Subcutaneous adipose tissue (tissue), 4 donors: ENCODE measurements around the gene RIC8B. TPM values are rescaled to one million over a fixed set of nuclear protein-coding genes. Genes with fewer than 3 reads are reported as not detected.

ENCODE experiments used
- total RNA-seq, 4 donors: library from RNA; depleted of rRNA; stranded (reverse); fragments of >200 nt; gene quantifications; one replicate each; pipeline ENCODE4 v1.1.0, GENCODE V29; 2016
- TF ChIP-seq, protein P1 (sequence below): fragments of 450-650 bp; IDR thresholded peaks from one replicate; pipeline ENCODE4 v1.5.1; 2016; ENCODE audit warnings: low read depth, mild to moderate bottlenecking, control low read depth, antibody characterized with exemption, moderate library complexity

RIC8B gene
- total RNA-seq, 4 donors from 2014 or later, result 16.4 to 21.4 (median 17.1) TPM

DNA sequence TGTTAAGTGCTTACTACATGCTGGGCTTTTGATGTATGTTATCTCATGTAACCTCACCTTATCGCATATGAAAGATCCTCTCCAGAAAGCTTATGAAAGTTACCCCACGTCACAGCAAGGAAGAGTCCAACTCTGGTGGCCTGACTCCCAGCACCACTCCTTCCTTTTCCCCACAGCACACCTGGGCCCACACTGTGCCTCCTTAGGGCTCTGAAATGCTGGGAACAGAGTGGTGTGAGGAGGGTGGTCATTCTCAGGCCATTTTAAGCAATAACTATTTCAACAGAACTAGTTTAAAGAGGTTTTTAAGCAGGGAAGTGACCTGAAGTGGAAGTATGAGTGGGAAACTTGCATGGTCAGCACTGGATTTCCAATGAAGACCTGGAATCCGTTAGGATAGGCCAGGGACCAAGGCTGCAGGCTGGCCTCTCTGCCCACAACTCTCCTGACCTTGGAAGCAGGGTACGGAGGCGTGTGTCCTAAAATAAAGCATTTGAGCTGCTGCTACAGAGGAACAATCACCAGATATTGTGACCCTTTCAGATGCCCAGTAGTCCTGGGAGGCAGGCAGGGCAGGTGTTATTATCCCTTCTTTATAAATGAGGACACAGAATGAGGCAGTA is 114.0 kb downstream of the RIC8B start:
- TF ChIP-seq, protein P1, sequence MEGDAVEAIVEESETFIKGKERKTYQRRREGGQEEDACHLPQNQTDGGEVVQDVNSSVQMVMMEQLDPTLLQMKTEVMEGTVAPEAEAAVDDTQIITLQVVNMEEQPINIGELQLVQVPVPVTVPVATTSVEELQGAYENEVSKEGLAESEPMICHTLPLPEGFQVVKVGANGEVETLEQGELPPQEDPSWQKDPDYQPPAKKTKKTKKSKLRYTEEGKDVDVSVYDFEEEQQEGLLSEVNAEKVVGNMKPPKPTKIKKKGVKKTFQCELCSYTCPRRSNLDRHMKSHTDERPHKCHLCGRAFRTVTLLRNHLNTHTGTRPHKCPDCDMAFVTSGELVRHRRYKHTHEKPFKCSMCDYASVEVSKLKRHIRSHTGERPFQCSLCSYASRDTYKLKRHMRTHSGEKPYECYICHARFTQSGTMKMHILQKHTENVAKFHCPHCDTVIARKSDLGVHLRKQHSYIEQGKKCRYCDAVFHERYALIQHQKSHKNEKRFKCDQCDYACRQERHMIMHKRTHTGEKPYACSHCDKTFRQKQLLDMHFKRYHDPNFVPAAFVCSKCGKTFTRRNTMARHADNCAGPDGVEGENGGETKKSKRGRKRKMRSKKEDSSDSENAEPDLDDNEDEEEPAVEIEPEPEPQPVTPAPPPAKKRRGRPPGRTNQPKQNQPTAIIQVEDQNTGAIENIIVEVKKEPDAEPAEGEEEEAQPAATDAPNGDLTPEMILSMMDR, result no peak

DNA sequence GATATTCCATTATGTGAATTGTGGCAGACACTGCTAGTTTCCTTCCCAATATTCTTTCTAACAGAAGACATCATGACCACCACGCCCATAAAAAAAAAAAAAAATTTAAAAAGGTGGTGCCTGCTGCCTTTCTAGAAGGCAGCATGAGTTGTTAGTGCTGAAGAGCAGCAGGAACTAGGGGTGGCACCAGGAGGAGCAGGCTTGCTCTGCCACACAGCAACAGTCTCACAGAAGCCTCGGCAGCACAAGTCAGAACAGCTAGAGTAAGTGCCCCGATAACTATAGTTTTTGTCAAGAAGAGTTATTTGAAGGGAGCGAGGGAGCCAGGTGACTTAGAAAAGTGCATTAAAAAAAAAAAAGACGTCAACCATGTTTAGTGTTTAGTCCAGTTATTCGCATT is 114.8 kb downstream of the RIC8B start:
- TF ChIP-seq, protein P1, result no peak

DNA sequence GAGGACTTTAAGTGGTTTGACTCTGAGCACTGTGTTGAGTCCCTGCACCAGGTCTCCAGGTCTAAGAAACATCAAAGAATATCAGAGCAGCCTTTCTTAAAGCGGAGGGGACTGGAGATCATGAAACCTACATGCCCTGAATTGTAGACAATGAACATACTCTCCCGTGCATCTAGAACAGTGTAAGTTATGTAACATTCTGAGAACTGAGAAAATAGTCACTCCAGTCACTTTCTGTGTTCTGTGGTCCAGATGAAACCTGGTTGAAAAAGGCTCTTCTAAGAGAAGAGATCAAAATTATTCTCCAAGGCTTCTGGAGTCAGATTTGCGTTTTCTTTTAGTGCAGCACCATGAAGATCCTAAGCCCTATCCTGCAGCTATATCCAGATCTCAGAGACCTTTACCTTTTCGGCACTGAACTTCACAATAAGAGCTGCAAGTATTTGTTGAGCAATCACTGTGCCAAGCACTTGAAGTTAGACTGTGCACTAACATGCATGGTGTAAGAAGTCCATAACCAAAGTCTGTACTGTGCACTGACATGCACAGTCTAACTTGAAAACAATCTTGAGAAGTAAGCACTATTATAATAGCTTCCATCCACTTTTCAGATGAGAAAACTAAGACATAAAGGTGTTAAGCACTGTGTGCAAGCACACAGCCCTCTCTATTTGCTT is 115.6 kb downstream of the RIC8B start:
- TF ChIP-seq, protein P1, result no peak

DNA sequence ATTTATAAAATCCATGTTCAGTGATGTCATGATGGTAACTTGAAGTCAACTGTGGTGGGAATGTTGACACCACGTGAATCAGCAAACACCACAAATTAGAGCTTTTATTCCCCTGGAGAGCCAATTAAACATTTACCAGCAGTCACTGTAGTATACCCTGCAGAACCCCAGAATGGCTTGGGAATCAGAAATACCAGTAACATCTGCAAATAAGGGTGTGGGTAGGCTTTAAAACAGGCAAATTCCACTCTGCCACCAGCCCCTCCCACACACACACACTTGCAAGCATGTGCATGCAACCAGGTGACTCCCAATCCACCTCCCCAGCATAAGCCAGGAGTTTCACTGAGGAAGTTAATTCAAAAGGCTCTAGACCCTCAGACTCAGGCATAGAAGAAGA is 117.6 kb downstream of the RIC8B start:
- TF ChIP-seq, protein P1, result no peak

DNA sequence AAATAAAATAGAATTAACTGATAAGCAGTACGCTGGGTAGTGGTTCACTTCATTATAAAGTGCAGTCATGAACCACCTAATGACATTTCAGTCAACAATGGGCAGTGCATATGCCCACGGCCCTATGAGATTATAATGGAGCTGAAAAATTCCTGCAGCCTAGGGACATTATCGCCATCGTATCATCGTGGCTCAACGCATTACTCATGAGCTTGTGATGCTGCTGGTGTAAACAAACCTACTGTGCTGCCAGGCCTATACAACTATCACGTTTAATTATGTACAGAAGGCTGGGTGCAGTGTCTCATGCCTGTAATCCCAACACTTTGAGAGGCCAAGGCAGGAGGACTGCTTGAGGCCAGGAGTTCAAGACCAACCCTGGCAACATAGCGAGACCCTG is 119.0 kb downstream of the RIC8B start:
- TF ChIP-seq, protein P1, result no peak

DNA sequence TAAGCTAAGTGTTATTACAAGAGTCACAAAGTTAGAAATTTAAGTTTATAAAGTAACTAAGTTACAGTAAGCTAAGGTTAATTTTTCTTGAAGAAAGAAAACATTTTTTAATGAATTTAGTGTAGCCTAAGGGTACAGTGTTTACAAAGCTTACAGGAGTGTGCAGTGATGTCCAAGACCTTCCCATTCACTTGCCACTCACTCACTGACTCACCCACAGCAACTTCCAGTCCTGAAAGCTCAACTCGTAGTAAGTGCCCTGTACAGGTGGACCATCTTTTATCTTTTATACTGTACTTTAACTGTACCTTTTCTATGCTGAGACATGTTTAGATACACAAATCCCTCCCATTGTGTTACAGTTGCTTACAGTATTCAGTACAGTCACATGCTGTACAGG is 120.3 kb downstream of the RIC8B start:
- TF ChIP-seq, protein P1, result no peak

DNA sequence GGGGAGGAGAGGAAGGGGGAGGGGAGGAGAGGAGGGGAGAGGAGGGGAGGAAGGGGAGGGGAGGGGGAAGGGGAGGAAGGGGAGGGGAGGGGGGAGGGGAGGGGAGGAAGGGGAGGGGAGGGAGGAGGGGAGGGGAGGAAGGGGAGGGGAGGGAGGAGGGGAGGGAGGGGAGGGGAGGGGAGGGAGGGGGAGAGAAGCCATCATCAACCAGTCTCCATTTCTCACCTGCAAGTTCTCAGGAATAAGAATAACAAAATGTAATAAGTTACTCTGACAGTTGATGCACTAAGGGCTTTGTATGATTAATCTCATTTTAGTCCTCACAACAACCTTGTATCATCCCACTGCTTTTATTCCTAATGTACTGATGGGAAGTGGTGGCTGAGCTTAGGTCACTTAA is 122.1 kb downstream of the RIC8B start:
- TF ChIP-seq, protein P1, result no peak
